Endothelial cell of umbilical vein (primary cell): ENCODE data around the gene PIK3AP1. TPM values are rescaled to one million over a fixed set of nuclear protein-coding genes. Genes with fewer than 3 reads are reported as not detected.

Experiments used
- BruUV-seq: library from RNA; stranded (reverse); fragments of 400-500 nt; replicated peaks from 2 replicates; lab custom pipeline; 2021; lab: Mats Ljungman, UMichigan
- CTCF ChIA-PET: fragments of 300-600, 350-600 bp; sonication (Branson Sonifier 250); formaldehyde crosslinking; loops from one replicate; lab custom pipeline; 2021; ENCODE audit warnings: antibody characterized with exemption, inconsistent platforms; lab: Charles Lee
- POLR2A ChIA-PET: fragments of 300-600, 350-600 bp; sonication (Branson Sonifier 250); formaldehyde crosslinking; loops from one replicate; lab custom pipeline; 2021; ENCODE audit warnings: antibody characterized with exemption, inconsistent platforms; lab: Charles Lee
- DNase-seq: peaks from one replicate; pipeline ENCODE4 v3.0.0-alpha.2; 2011; ENCODE audit warnings: low read depth, low spot score
- FAIRE-seq: peaks from 2 replicates; lab custom pipeline; 2011; peaks lifted over from hg19 to GRCh38; lab: Jason Lieb, UNC
- H2AFZ ChIP-seq: 2 replicates; pipeline ENCODE4 v1.6.0; 2012; ENCODE audit warnings: low read depth, low read length, control low read depth, inconsistent platforms
- H3K27ac ChIP-seq: 2 replicates; pipeline ENCODE4 v1.5.1; 2011; ENCODE audit warnings: low read depth, mild to moderate bottlenecking, control low read depth, low read length, moderate library complexity; ENCODE audit not compliant: insufficient read depth
- H3K27me3 ChIP-seq, 2 experiments: 2 replicates each; pipeline versions ENCODE4 v1.6.0 to v1.6.1; 2011; ENCODE audit warnings: low read length in 2 of 2, mixed read lengths in 1 of 2; ENCODE audit not compliant: control insufficient read depth in 2 of 2, insufficient read depth in 2 of 2
- H3K36me3 ChIP-seq, 2 experiments: 2 replicates in 1 of 2; 3 replicates in 1 of 2; pipeline ENCODE4 v1.5.1; 2011; ENCODE audit warnings: low read length in 2 of 2, mild to moderate bottlenecking in 1 of 2, moderate library complexity in 1 of 2; ENCODE audit not compliant: control insufficient read depth in 2 of 2, insufficient read depth in 2 of 2; ENCODE audit errors: extremely low read depth in 1 of 2
- H3K4me1 ChIP-seq: 3 replicates; pipeline ENCODE4 v1.5.1; 2011; ENCODE audit warnings: mild to moderate bottlenecking, low read length; ENCODE audit not compliant: control insufficient read depth, insufficient read depth; ENCODE audit errors: extremely low read depth
- H3K4me2 ChIP-seq: 2 replicates; pipeline ENCODE4 v1.6.1; 2011; ENCODE audit warnings: low read length, control low read depth, mixed read lengths; ENCODE audit not compliant: insufficient read depth
- H3K4me3 ChIP-seq, 3 experiments: fragments of 200-600 bp in 1 of 3; sonication (generic), shearing (Covaris generic) in 1 of 3; replicated peaks in 1 of 3; 2 replicates each; pipeline ENCODE4 v1.5.1; 2011 to 2016; ENCODE audit warnings: control low read depth in 3 of 3, low read length in 3 of 3, mild to moderate bottlenecking in 2 of 3, inconsistent platforms in 1 of 3, low read depth in 1 of 3, moderate library complexity in 1 of 3; ENCODE audit not compliant: insufficient read depth in 1 of 3
- H3K79me2 ChIP-seq: 2 replicates; pipeline ENCODE4 v1.6.0; 2012; ENCODE audit warnings: low read length, inconsistent platforms; ENCODE audit not compliant: control insufficient read depth, insufficient read depth
- H3K9ac ChIP-seq: replicated peaks from 2 replicates; pipeline ENCODE3; 2011; ENCODE audit warnings: low read length, control low read depth; ENCODE audit not compliant: insufficient read depth; ENCODE audit errors: extremely low read depth
- H3K9me1 ChIP-seq: replicated peaks from 3 replicates; pipeline ENCODE4 v1.6.0; 2011; ENCODE audit warnings: mild to moderate bottlenecking, low read length; ENCODE audit not compliant: control insufficient read depth, insufficient read depth; ENCODE audit errors: extremely low read depth
- H3K9me3 ChIP-seq: replicated peaks from 2 replicates; pipeline ENCODE4 v1.5.1; 2012; ENCODE audit warnings: low read length, inconsistent platforms; ENCODE audit not compliant: control insufficient read depth, insufficient read depth
- H4K20me1 ChIP-seq: replicated peaks from 2 replicates; pipeline ENCODE3; 2011; ENCODE audit warnings: mild to moderate bottlenecking, low read length; ENCODE audit not compliant: control insufficient read depth, insufficient read depth; ENCODE audit errors: extremely low read depth
- CTCF ChIP-seq, 2 donors: IDR thresholded peaks; 1 replicate in 1 of 2; 2 replicates in 1 of 2; pipeline ENCODE4 v1.5.1; 2011; ENCODE audit warnings: low read length in 2 of 2, mild to moderate bottlenecking in 2 of 2, moderate library complexity in 2 of 2, control low read depth in 1 of 2, inconsistent platforms in 1 of 2, low read depth in 1 of 2; ENCODE audit not compliant: insufficient read depth in 1 of 2; ENCODE audit errors: extremely low read depth in 1 of 2
- EZH2 ChIP-seq: IDR thresholded peaks from 2 replicates; pipeline ENCODE4 v1.6.1; 2012; ENCODE audit warnings: borderline replicate concordance, low read depth, mild to moderate bottlenecking, moderate library complexity, low read length, inconsistent platforms; ENCODE audit not compliant: severe bottlenecking
- FOS ChIP-seq: IDR thresholded peaks from 2 replicates; pipeline ENCODE4 v1.6.1; 2011; ENCODE audit warnings: mild to moderate bottlenecking, low read length, moderate library complexity, borderline replicate concordance; ENCODE audit not compliant: insufficient read depth
- GATA2 ChIP-seq: IDR thresholded peaks from 2 replicates; pipeline ENCODE4 v1.7.0; 2011; ENCODE audit warnings: low read depth, mild to moderate bottlenecking, moderate library complexity, mixed read lengths, low read length; ENCODE audit not compliant: insufficient read length, insufficient read depth
- JUN ChIP-seq: IDR thresholded peaks from 2 replicates; pipeline ENCODE4 v1.6.1; 2011; ENCODE audit warnings: borderline replicate concordance, low read depth; ENCODE audit not compliant: insufficient read length, insufficient read depth
- MAX ChIP-seq: IDR thresholded peaks from 2 replicates; pipeline ENCODE4 v1.6.1; 2011; ENCODE audit not compliant: insufficient read depth, insufficient read length
- MYC ChIP-seq: IDR thresholded peaks from one replicate; pipeline ENCODE4 v1.6.1; 2011; ENCODE audit warnings: mild to moderate bottlenecking, low read depth, low read length
- POLR2A ChIP-seq: IDR thresholded peaks from 2 replicates; pipeline ENCODE4 v1.6.1; 2012; ENCODE audit warnings: low read depth, mild to moderate bottlenecking, control low read depth, low read length
- POLR2AphosphoS5 ChIP-seq: IDR thresholded peaks from 2 replicates; pipeline ENCODE4 v1.6.1; 2012; ENCODE audit warnings: low read depth, mild to moderate bottlenecking, control low read depth, low read length, moderate library complexity; ENCODE audit not compliant: insufficient read depth
- dilution Hi-C: fragments of 300-500 bp; cut with MboI; formaldehyde crosslinking; loops from one replicate; pipeline ENCODE4 v1.15.0; 2019; ENCODE audit warnings: low sequenced_read_pairs; ENCODE audit not compliant: extremely low pct_ligation_motif_present
- intact Hi-C: fragments of 100-400 bp; cut with micrococcal nuclease; formaldehyde crosslinking; loops from one replicate; pipeline ENCODE4 v1.10.0; 2022
- polyA plus RNA-seq, 4 experiments: library from polyadenylated mRNA; depleted of rRNA in 3 of 4; stranded (reverse) in 3 of 4; unstranded in 1 of 4; fragments of >200 nt; gene quantifications; 2 replicates each; pipeline versions ENCODE4 v1.2.1 to v1.2.3, GENCODE V29; 2011 to 2012; ENCODE audit warnings: missing spikeins in 1 of 4
- total RNA-seq: library from RNA; stranded (reverse); gene quantifications from 2 replicates; pipeline ENCODE4 v1.2.3, GENCODE V29; 2021

The PIK3AP1 gene
- total and polyA plus RNA-seq, 2 donors (not counting 3 experiments of a cell fraction or from before 2014, with no cell fraction given): 0.04 TPM; not detected in 1

GRCh38 chr10:96683710-96684109 is 36.6 kb downstream of the PIK3AP1 start:
- H3K9me3 ChIP-seq: no peaks in the 10 kb centered on the region
- no peaks in the 10 kb centered on the region for H3K79me2 ChIP-seq
- H4K20me1 ChIP-seq: no peaks in the 10 kb centered on the region
- no peak overlapping the region for H2AFZ ChIP-seq
- DNase-seq: no peak
- ChIA-PET CTCF (interaction anchor here (1.1 kb wide), 1 partner anchor 10 kb away, joined by 3 read pairs; no protein-coding TSS in a partner anchor), POLR2A (no interaction called here)
- dilution Hi-C loops (no loop called here), intact Hi-C loops (no loop called here)
- no peak overlapping the region for H3K27ac ChIP-seq
- no peak overlapping the region for H3K4me3 ChIP-seq
- FAIRE-seq: no peak
- no peak overlapping the region for H3K4me2 ChIP-seq
- H3K9ac ChIP-seq: no peak overlapping the region
- no peaks in the 10 kb centered on the region for H3K4me1 ChIP-seq
- H3K27me3 ChIP-seq: no peaks in the 10 kb centered on the region
- H3K36me3 ChIP-seq: no peaks in the 10 kb centered on the region
- TF ChIP-seq MAX (no peak), CTCF (IDR thresholded peaks at IDR 0.05; ENCODE audit: extremely low read depth in 1 of 2, insufficient read depth in 1 of 2, low read depth in 1 of 2, low read length in 2 of 2) (no peak), POLR2A (no peak), MYC (no peak)
- H3K9me1 ChIP-seq: no peaks in the 10 kb centered on the region
- BruUV-seq: no TSS peak

GRCh38 chr10:96683065-96683464 is 37.2 kb downstream of the PIK3AP1 start:
- no peaks in the 10 kb centered on the region for H3K9me3 ChIP-seq
- H3K79me2 ChIP-seq: no peaks in the 10 kb centered on the region
- POLR2A ChIA-PET: no interaction called here
- no peak overlapping the region for H2AFZ ChIP-seq
- BruUV-seq: no TSS peak
- FAIRE-seq (no peak), DNase-seq (no peak)
- H3K4me3 ChIP-seq: no peak overlapping the region
- dilution Hi-C loops: no loop called here
- no peak overlapping the region for H3K4me2 ChIP-seq
- H3K4me1 ChIP-seq: no peaks in the 10 kb centered on the region
- TF ChIP-seq JUN: no peak
- no peak for TF ChIP-seq POLR2A
- TF ChIP-seq MYC: no peak
- no peak for TF ChIP-seq POLR2AphosphoS5
- TF ChIP-seq EZH2: no peak
- no peak for TF ChIP-seq FOS
- TF ChIP-seq MAX: no peak
- no peak for TF ChIP-seq GATA2
- TF ChIP-seq CTCF (IDR thresholded peaks at IDR 0.05; ENCODE audit: extremely low read depth in 1 of 2, insufficient read depth in 1 of 2, low read depth in 1 of 2, low read length in 2 of 2): no peak
- no peaks in the 10 kb centered on the region for H3K27me3 ChIP-seq
- H3K9ac ChIP-seq: no peak overlapping the region
- CTCF ChIA-PET: interaction anchor here (1.1 kb wide), 1 partner anchor 9 kb away, joined by 3 read pairs; no protein-coding TSS in a partner anchor
- no peak overlapping the region for H3K27ac ChIP-seq
- H4K20me1 ChIP-seq: no peaks in the 10 kb centered on the region
- no peaks in the 10 kb centered on the region for H3K36me3 ChIP-seq
- no peaks in the 10 kb centered on the region for H3K9me1 ChIP-seq
- intact Hi-C loops: no loop called here
